Measurements from ENCODE around the gene PEAK1. TPM values are rescaled to one million over a fixed set of nuclear protein-coding genes. Genes with fewer than 3 reads are reported as not detected.

Gene PEAK1
- total RNA-seq, 4 donors from 2014 or later, result 78.3 to 112 (median 95.2) TPM

DNA sequence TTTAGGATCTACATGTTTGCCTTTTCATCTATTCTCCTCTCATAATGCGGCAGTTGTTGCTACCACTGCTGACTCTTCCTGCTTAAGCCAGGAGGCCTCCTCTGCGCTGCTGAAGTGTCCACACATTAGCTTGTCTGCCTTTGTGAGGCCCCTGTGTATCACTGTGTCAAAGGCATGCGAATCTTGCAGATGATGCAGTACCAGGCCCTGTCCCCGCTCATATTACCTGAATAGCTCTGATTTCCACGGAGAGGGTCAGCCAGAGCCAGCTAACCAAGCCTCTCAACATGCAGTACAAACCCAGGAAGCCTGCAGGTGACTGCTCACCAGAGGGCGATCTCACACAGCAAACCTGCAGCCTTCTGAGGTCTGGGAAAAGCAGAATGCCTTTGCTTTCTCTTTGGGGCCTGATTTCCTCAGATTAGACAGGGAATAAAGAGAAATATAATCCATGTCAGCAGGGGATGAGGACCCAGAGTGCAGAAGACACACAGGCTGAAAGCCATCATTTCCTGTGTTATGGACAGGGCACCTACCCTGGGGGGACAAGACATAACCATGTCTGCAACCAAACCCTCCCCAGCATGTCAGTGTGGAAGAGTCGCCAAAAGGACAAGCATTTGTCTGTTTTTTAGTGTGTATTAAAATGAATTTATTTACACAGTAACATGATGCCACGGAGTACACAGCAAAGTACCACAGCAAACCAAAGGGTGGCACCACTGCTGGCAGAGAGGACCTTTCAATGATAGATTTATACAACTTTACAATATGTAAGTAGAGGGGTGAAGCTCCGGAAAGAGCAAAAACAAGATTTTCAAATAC, 312.2 kb downstream of the PEAK1 start:
- Histone ChIP-seq H3K36me3 (no peaks in the 10 kb centered on the region), H3K4me1 (peaks cover 0 to 29% (median 12%) of the 10 kb centered on the region in 4 donors), H3K27me3 (no peaks in the 10 kb centered on the region), H3K9me3 (no peaks in the 10 kb centered on the region), H3K27ac (peak overlapping the region in 1 of 4 donors; percentile 38), H3K4me3 (no peak overlapping the region)
- peak; percentile 38 to 62 for DNase-seq (ENCODE audit: low spot score in 2 of 2)
- TF ChIP-seq EP300 (IDR thresholded peaks at IDR 0.05) (no peak), CTCF (IDR thresholded peaks at IDR 0.05) (peak; percentile 36 to 71 (median 51))
- 47 to 48% methylated on average over 9 of the region's 9 CpGs for WGBS, 2 donors

DNA sequence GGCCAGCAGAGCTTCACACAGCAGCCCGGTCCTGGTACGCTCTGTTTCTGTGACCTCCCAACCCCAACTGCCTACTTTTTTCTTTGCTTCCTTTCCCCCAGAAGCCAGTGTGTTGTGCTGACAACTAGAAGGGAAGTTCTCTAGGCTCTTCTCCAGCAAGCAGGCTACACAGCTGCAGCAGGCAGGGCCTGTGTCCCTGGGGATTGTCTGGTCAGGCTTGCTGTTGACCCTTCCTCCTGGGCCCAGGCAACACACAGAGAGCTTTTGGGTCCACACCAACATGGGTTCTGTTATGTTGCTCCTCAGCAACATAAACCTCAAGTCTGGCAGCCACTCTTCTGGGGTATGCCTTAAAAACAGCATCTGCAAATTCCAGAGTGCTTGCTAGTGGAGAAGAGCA, 312.8 kb downstream of the PEAK1 start:
- Histone ChIP-seq H3K9me3 (no peaks in the 10 kb centered on the region), H3K27ac (peak overlapping the region in 1 of 4 donors; percentile 34), H3K4me1 (peaks cover 0 to 29% (median 12%) of the 10 kb centered on the region in 4 donors), H3K4me3 (no peak overlapping the region), H3K27me3 (no peaks in the 10 kb centered on the region), H3K36me3 (no peaks in the 10 kb centered on the region)
- peak in 1 of 2 donors; percentile 30 for DNase-seq (ENCODE audit: low spot score in 2 of 2)
- 47 to 61% methylated on average over 2 of the region's 2 CpGs for WGBS, 2 donors
- TF ChIP-seq EP300 (IDR thresholded peaks at IDR 0.05) (no peak), POLR2A (IDR thresholded peaks at IDR 0.05) (no peak), CTCF (IDR thresholded peaks at IDR 0.05) (no peak)

GRCh38 chr15:77104155-77104554, 315.7 kb downstream of the PEAK1 start:
- Histone ChIP-seq H3K4me3 (no peak overlapping the region), H3K36me3 (no peaks in the 10 kb centered on the region), H3K27me3 (no peaks in the 10 kb centered on the region), H3K9me3 (no peaks in the 10 kb centered on the region), H3K4me1 (peaks cover 0 to 29% (median 12%) of the 10 kb centered on the region in 4 donors), H3K27ac (no peak overlapping the region)
- TF ChIP-seq POLR2A (IDR thresholded peaks at IDR 0.05), result no peak
- TF ChIP-seq CTCF (IDR thresholded peaks at IDR 0.05), result no peak
- TF ChIP-seq EP300 (IDR thresholded peaks at IDR 0.05), result no peak
- WGBS, 2 donors, result 73% methylated on average over 3 of the region's 3 CpGs
- DNase-seq (ENCODE audit: low spot score in 2 of 2), result no peak

DNA sequence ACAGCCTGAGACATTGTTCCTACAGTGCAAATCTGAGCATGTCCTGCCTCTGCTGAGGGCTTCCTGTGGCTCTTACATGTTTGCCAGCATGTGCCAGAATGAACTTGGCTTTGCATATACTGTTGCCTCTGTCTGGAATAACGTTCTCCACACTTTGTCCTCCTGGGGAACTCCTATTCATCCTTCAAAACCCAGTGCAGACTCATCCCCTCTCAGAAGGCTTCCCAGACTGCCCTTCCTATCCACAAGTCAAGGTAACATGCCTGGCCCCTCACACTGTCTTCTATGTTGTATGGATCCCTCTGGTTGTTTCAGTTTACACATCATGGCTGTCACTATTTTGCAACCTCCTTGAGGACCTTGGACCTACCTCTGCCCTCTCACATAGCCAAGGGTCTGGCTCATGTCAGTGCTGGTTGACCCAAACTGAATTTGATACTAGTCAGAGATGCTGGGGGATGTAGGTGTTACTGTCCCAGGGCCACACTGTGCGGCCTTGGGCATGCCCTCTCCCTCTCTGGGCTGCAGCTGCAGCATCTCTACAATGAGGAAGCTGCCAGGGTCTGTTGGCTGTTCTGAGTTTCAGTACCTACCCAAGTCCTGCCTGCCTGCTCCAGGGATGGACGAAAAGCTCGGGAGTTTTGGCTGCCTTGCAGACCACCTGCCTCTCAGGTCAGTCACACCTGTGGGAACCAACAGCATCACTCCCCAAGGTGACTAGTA, 320.0 kb downstream of the PEAK1 start:
- no peak overlapping the region for H3K27ac ChIP-seq
- H3K36me3 ChIP-seq, result no peaks in the 10 kb centered on the region
- 89 to 90% methylated on average over 4 of the region's 4 CpGs for WGBS, 2 donors
- peaks cover 0 to 6% (median 0%) of the 10 kb centered on the region in 4 donors for H3K4me1 ChIP-seq
- no peaks in the 10 kb centered on the region for H3K27me3 ChIP-seq
- no peak overlapping the region for H3K4me3 ChIP-seq
- H3K9me3 ChIP-seq, result no peaks in the 10 kb centered on the region
- no peak for TF ChIP-seq POLR2A (IDR thresholded peaks at IDR 0.05)
- no peak for DNase-seq (ENCODE audit: low spot score in 2 of 2)

DNA sequence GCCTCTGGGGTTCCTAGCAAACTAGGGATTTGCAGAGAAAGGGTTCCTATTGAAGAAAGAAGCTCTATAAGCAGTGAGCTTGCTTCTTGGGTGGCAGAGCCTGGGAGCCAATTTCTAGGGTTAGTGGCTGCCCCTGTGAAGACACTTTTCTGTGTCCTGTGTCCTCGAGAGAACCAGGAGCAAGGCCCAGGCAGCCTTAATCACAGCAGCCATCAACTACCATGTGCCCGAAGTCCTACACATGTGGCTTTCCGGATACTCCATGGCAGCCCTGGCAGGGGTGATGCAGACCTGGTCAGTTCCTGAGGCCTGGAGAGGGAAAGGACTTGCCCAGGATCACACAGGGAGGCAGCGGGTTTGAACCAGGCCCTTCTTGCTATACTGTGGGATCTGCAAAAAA, 321.3 kb downstream of the PEAK1 start:
- DNase-seq (ENCODE audit: low spot score in 2 of 2), result no peak
- TF ChIP-seq POLR2A (IDR thresholded peaks at IDR 0.05), result no peak
- TF ChIP-seq CTCF (IDR thresholded peaks at IDR 0.05), result no peak
- no peak for TF ChIP-seq EP300 (IDR thresholded peaks at IDR 0.05)
- 92 to 95% methylated on average over 4 of the region's 4 CpGs for WGBS, 2 donors
- Histone ChIP-seq H3K27ac (no peak overlapping the region), H3K9me3 (no peaks in the 10 kb centered on the region), H3K4me3 (no peak overlapping the region), H3K36me3 (no peaks in the 10 kb centered on the region), H3K27me3 (no peaks in the 10 kb centered on the region), H3K4me1 (no peaks in the 10 kb centered on the region)
